GM12874 (cell line): ENCODE data around the gene TYMS.
A peak's percentile ranks its signal among the peaks of the same experiment; 100 is the strongest.

ENCODE experiments used
- TF ChIP-seq, protein P1 (sequence below): IDR thresholded peaks from 2 replicates; pipeline ENCODE4 v1.5.1; 2011; ENCODE audit warnings: low read depth, mild to moderate bottlenecking, control low read depth, low read length, moderate library complexity; ENCODE audit not compliant: insufficient read depth

Gene TYMS

DNA sequence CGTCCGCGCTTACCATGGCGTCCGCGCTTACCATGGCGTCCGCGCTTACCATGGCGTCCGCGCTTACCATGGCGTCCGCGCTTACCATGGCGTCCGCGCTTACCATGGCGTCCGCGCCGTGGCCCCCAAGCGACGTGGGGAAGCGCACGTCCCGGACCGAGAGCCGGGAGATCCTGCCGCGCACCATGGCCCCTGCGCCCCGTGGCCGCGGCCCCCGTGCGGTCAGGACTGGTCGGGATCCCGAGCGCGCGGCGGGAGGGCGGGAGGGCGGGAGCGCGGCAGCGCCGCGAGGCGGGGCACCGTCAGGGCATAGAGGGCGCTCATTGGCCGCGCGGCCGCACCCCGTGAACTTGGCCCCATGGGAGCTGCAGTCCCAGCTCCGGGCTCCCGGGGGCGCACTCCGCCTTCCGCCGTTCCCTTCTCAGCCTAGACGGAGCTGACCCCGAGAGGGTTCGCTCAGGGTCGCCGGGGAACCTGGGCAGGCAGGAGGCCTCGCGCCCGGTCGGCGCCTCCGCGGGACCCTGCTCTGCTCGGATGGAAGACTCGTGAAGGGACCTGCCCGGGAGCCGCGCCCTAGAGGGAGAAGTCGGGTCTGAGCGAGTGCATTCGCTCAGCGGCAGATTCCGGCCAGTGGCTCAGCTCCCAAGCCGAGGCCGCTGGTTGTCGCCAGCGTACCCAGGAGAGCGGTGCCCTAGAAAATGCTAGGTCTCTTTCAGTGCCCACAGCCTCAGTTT is 55.1 kb downstream of the TYMS start, which contains the start of gene ENOSF1:
TSS of gene ENOSF1 (minus strand) at position 230 of the 734 bp plus-strand sequence. CDS start at position 187, 43 bp downstream.
- TF ChIP-seq, protein P1, sequence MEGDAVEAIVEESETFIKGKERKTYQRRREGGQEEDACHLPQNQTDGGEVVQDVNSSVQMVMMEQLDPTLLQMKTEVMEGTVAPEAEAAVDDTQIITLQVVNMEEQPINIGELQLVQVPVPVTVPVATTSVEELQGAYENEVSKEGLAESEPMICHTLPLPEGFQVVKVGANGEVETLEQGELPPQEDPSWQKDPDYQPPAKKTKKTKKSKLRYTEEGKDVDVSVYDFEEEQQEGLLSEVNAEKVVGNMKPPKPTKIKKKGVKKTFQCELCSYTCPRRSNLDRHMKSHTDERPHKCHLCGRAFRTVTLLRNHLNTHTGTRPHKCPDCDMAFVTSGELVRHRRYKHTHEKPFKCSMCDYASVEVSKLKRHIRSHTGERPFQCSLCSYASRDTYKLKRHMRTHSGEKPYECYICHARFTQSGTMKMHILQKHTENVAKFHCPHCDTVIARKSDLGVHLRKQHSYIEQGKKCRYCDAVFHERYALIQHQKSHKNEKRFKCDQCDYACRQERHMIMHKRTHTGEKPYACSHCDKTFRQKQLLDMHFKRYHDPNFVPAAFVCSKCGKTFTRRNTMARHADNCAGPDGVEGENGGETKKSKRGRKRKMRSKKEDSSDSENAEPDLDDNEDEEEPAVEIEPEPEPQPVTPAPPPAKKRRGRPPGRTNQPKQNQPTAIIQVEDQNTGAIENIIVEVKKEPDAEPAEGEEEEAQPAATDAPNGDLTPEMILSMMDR = peak; percentile 93

DNA sequence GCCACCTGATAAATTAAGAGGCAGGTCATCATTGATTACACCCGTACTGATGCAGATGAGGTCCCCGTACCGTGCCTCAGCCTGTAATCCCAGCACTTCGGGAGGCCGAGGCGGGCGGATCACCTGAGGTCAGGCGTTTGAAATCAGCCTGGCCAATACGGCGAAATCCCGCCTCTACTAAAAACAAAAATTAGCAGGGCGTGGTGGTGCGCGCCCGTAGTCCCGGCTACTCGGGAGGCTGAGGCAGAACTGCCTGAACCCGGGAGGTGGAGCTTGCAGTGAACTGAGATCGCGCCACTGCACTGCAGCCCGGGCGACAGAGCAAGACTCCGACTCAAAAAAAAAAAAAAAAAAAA is 55.7 kb downstream of the TYMS start:
- TF ChIP-seq, protein P1 = no peak

DNA sequence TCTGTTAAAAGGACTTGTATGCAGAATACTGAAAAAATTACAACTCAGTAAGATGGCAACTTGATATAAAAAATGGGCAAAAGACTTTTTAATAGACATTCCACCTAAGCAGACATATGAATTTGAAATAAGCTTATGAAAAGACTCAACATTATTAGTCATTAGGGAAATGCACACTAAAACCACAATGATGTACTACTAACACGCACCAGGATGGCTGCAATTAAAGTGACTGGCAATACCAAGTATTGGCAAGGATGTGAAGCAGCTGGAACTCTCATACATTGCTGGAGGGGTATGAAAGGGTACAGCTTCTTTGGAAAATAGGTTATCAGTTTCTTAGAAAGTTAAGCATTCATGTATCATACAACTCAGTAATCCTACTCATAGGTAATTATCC is 58.2 kb downstream of the TYMS start:
- TF ChIP-seq, protein P1 = no peak

DNA sequence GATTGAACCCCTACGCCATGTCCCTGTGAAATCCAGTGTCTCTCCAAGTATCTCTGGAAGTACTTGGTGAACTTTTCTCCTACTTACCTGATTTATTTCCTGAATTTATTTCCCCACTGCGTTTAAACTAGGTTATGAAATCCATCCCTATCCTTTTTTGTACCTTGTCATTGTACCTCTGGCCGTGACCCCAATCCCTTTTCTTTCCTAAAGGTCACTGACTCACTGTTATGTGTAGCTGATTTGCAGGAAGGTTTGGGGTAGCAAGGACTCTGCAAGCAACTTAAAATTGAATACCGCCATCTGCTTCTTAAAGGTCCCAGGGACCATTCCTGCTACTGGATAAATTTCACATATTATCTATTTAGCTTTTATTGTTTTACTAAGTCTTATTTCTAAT is 59.5 kb downstream of the TYMS start:
- TF ChIP-seq, protein P1 = no peak
